Gastroesophageal sphincter (tissue), 4 donors: ENCODE results near the gene MVB12B. TPM values are rescaled to one million over a fixed set of nuclear protein-coding genes. Genes with fewer than 3 reads are reported as not detected.

Experiments used
- ATAC-seq: fragments of 150-250 bp; one replicate; pipeline ENCODE4 v1.9.1; 2016; ENCODE audit warnings: mild to moderate bottlenecking, moderate library complexity
- H3K27ac ChIP-seq, 4 donors: fragments of 200-600 bp; sonication (generic) in 3 of 4; 1 replicate in 3 of 4; 2 replicates in 1 of 4; pipeline ENCODE4 v1.5.1; 2016 to 2019
- H3K27me3 ChIP-seq: fragments of 200-600 bp; sonication (generic); one replicate; pipeline ENCODE4 v1.5.1; 2019
- H3K36me3 ChIP-seq, 2 donors: fragments of 200-600 bp; sonication (generic); one replicate each; pipeline ENCODE4 v1.5.1; 2019; ENCODE audit warnings: control low read depth in 1 of 2
- H3K4me1 ChIP-seq, 3 donors: fragments of 200-600 bp; sonication (generic); 1 replicate in 2 of 3; 2 replicates in 1 of 3; pipeline ENCODE4 v1.5.1; 2016 to 2019; ENCODE audit warnings: control low read depth in 2 of 3
- H3K4me3 ChIP-seq, 2 donors: fragments of 200-600 bp; sonication (generic); one replicate each; pipeline ENCODE4 v1.5.1; 2019; ENCODE audit warnings: mild to moderate bottlenecking in 1 of 2, moderate library complexity in 1 of 2
- H3K9me3 ChIP-seq, 3 donors: fragments of 200-600 bp; sonication (generic); one replicate each; pipeline ENCODE4 v1.5.1; 2017 to 2019; ENCODE audit warnings: control low read depth in 2 of 3
- EP300 ChIP-seq: sonication (generic); formaldehyde crosslinking; IDR thresholded peaks from one replicate; pipeline ENCODE4 v1.6.1; 2017; ENCODE audit warnings: antibody characterized with exemption, mild to moderate bottlenecking
- POLR2A ChIP-seq, 2 donors: fragments of 450-650 bp; IDR thresholded peaks; one replicate each; pipeline ENCODE4 v1.6.1; 2017; ENCODE audit warnings: antibody characterized with exemption in 2 of 2, mild to moderate bottlenecking in 2 of 2, moderate library complexity in 1 of 2
- POLR2AphosphoS5 ChIP-seq: sonication (generic); formaldehyde crosslinking; IDR thresholded peaks from one replicate; pipeline ENCODE4 v1.6.1; 2017; ENCODE audit warnings: antibody characterized with exemption
- WGBS, 2 donors: methylation state at CpG; one replicate each; pipeline ENCODE4 v1.1.5; 2018; ENCODE audit warnings: low coverage in 1 of 2; 5-methylcytosine and 5-hydroxymethylcytosine counted together
- total RNA-seq, 4 donors: library from RNA; depleted of rRNA; stranded (reverse); fragments of >200 nt; gene quantifications; one replicate each; pipeline ENCODE4 v1.1.0, GENCODE V29; 2016
- TF ChIP-seq, protein P1 (sequence below), 4 experiments: fragments of 200-600 bp in 2 of 4; fragments of 450-650 bp in 2 of 4; sonication (generic) in 1 of 4; IDR thresholded peaks; one replicate each; pipeline ENCODE4 v1.5.1; 2017 to 2019; ENCODE audit warnings: antibody characterized with exemption in 4 of 4, mild to moderate bottlenecking in 2 of 4, moderate library complexity in 2 of 4

MVB12B gene
- total RNA-seq, 4 donors from 2014 or later = 12.0 to 25.2 (median 15.9) TPM

DNA sequence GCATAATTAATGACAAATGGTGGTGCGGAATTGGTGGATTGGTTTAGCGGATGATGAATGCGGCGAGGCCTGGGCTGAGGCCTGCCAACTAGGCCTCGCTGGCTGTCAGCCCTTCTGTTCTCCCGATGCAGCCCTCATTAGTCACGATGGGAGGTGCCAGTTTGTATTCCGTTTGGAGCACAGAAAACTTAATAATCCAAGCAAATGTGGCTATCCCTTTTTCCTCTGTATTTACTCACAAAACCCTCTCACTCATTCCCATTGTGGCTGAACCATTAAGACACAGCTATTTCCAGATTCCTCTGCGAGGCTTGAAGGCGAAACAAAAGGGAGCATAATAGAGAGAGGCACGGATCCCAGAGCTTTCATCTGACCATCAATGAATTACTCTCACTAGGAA, 114.3 kb downstream of the MVB12B start:
- Histone ChIP-seq H3K4me1 (peaks cover 0 to 4% (median 0%) of the 10 kb centered on the region in 3 donors), H3K4me3 (no peak overlapping the region), H3K27ac (no peak overlapping the region), H3K36me3 (peaks cover 0 to 8% of the 10 kb centered on the region in 2 donors), H3K9me3 (no peaks in the 10 kb centered on the region), H3K27me3 (no peaks in the 10 kb centered on the region)
- no peak for ATAC-seq
- TF ChIP-seq, protein P1, sequence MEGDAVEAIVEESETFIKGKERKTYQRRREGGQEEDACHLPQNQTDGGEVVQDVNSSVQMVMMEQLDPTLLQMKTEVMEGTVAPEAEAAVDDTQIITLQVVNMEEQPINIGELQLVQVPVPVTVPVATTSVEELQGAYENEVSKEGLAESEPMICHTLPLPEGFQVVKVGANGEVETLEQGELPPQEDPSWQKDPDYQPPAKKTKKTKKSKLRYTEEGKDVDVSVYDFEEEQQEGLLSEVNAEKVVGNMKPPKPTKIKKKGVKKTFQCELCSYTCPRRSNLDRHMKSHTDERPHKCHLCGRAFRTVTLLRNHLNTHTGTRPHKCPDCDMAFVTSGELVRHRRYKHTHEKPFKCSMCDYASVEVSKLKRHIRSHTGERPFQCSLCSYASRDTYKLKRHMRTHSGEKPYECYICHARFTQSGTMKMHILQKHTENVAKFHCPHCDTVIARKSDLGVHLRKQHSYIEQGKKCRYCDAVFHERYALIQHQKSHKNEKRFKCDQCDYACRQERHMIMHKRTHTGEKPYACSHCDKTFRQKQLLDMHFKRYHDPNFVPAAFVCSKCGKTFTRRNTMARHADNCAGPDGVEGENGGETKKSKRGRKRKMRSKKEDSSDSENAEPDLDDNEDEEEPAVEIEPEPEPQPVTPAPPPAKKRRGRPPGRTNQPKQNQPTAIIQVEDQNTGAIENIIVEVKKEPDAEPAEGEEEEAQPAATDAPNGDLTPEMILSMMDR (IDR thresholded peaks at IDR 0.05) = no peak
- WGBS, 2 donors = 40 to 78% methylated on average over 1 to 10 of the region's 11 CpGs

- Histone ChIP-seq H3K27me3 (no peaks in the 10 kb centered on the region), H3K9me3 (no peaks in the 10 kb centered on the region), H3K27ac (no peak overlapping the region), H3K4me1 (peaks cover 0 to 4% (median 0%) of the 10 kb centered on the region in 3 donors), H3K4me3 (no peak overlapping the region), H3K36me3 (peaks cover 0 to 9% of the 10 kb centered on the region in 2 donors)
- TF ChIP-seq, protein P1 (IDR thresholded peaks at IDR 0.05) = no peak
- no peak for TF ChIP-seq POLR2AphosphoS5
- ATAC-seq = no peak
- 67 to 100% methylated on average over 1 to 3 of the region's 3 CpGs for WGBS, 2 donors
Observed at GRCh38 chr9:126442636-126443035, 116.0 kb downstream of the MVB12B start.

DNA sequence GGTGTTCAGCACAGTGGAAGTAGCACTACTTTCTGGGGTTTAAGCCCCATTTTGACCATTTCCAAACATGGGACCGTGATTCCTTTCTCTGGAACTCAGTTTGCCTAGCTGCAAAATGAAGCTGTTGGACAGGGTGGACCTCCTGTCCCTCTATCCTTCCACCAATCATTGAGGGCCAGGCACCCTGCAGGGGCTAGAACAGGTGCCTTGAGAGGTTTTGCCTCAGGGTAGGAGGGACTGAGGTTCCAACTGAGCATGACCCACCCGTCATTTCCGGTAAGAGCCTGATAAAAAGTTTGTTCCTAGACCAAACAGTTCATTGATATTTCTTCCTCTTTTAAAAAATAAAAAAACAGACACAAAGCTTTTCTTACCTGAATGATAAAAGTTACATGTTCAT, 116.5 kb downstream of the MVB12B start:
- Histone ChIP-seq H3K4me1 (peaks cover 0 to 4% (median 0%) of the 10 kb centered on the region in 3 donors), H3K9me3 (no peaks in the 10 kb centered on the region), H3K27ac (no peak overlapping the region), H3K36me3 (peaks cover 0 to 14% of the 10 kb centered on the region in 2 donors), H3K4me3 (no peak overlapping the region), H3K27me3 (no peaks in the 10 kb centered on the region)
- TF ChIP-seq EP300 (no peak), POLR2AphosphoS5 (no peak), POLR2A (IDR thresholded peaks at IDR 0.05) (no peak)
- TF ChIP-seq, protein P1 (IDR thresholded peaks at IDR 0.05) = no peak
- 41 to 76% methylated on average over 2 to 3 of the region's 3 CpGs for WGBS, 2 donors
- ATAC-seq = no peak

DNA sequence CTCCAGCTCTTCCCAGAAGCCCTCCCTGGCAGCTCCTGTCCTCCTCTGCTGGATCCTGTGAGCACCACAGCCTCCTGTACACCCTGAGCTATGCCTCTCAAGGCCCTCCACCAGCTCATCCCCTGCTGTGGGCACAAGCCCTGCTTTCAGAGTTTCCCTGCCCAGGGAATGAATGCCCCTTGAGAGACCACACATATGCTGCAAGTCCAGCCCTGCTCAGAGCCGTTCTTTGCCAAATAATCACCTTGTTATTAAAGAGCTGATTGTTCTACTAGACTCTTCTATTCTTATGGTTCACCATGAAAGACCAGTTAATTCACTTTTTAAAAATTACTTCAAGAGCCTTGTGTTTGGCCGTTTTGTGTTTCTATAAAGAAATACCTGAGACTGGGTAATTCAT, 121.5 kb downstream of the MVB12B start:
- TF ChIP-seq EP300 (no peak), POLR2A (IDR thresholded peaks at IDR 0.05) (no peak), POLR2AphosphoS5 (no peak)
- TF ChIP-seq, protein P1 (IDR thresholded peaks at IDR 0.05) = no peak

DNA sequence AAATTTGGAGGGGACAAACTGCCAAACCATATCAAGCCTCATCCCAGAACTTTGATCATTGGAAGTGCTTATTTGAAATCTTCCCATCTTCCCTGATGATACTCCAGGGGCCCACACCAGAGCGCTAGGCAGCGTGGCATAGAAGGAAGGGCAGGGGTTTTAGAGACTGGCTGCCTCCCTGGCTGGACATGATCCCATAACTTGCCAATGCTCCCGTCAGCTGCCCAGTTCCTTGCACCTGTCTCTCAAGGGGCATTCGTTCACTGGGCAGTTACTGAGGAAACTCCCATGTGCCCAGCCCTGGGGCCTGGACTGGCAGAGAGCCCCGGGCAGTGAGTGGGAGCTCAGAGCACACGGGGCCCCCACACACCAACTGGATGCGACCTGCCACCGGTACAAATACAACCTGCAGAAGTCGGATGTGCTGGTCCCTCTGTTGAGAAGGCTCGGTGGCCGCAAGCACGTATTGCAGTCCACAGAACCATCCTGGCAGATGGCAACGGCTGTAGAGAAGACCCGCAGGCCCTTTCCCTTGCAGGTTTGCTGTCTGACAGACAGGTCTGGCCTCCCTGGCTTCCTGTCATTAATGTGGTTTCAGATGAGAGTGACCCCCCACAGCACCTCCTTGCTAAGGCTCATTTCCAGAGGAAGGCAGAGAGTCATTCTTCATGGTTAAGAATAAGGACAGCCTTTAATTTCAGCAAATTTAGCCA, 122.4 kb downstream of the MVB12B start:
- Histone ChIP-seq H3K4me1 (no peaks in the 10 kb centered on the region), H3K27me3 (no peaks in the 10 kb centered on the region), H3K36me3 (peaks cover 0 to 53% of the 10 kb centered on the region in 2 donors), H3K4me3 (no peak overlapping the region), H3K27ac (no peak overlapping the region), H3K9me3 (no peaks in the 10 kb centered on the region)
- no peak for ATAC-seq
- no peak for TF ChIP-seq POLR2AphosphoS5
- TF ChIP-seq EP300 = no peak
- no peak for TF ChIP-seq POLR2A (IDR thresholded peaks at IDR 0.05)
- TF ChIP-seq, protein P1 (IDR thresholded peaks at IDR 0.05) = no peak
- WGBS, 2 donors = 94% methylated on average over 2 of the region's 14 CpGs; no CpG with 5 or more reads in 1 of the 2 donors

More for the DNA sequence above, 121.5 kb downstream of the MVB12B start:
- Histone ChIP-seq H3K27me3 (no peaks in the 10 kb centered on the region), H3K27ac (no peak overlapping the region), H3K4me1 (no peaks in the 10 kb centered on the region), H3K4me3 (no peak overlapping the region), H3K9me3 (no peaks in the 10 kb centered on the region), H3K36me3 (peaks cover 0 to 47% of the 10 kb centered on the region in 2 donors)
- WGBS, 2 donors = 92% methylated on average over 2 of the region's 2 CpGs; no CpG with 5 or more reads in 1 of the 2 donors
- ATAC-seq = no peak
